Midbrain (tissue), 1 donor: Measurements from ENCODE around the gene GAS2L1.

ENCODE experiments used
- DNase-seq: peaks from one replicate; lab custom pipeline; 2025; lab: John Stamatoyannopoulos, UW

The GAS2L1 gene

DNA sequence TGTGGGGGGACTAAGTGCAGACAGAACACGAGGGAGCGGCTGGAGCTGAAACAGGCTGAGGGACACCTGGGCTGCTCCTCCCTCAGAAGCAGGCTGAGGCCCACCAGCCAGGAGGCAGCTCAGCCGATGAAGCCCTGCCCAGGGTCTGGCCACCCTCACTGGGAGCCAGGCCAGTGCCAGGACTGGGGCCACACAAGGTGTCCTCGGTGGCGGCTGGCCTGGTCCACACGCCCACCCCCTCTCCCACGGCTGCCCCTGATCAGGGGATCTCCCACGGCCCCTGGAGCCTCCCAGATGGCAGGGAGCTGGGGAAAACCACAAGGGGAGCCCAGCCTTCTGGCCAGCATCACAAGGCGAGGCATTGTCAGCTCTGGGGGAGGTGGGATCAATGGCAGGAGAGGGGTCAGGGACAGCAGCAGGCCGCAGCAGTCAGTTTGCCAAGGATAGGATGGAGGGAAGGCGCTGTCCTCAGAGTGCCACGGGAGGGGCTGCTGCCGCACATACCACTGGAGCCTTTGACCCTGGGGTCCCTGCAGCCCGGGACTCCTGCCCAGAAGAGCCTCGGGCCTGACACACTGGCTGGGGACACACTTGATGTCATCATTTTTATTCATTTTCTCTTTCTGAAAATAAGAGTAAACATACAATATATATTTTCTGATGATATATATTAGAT, 20.8 kb downstream of the GAS2L1 start:
- no peak for DNase-seq

DNA sequence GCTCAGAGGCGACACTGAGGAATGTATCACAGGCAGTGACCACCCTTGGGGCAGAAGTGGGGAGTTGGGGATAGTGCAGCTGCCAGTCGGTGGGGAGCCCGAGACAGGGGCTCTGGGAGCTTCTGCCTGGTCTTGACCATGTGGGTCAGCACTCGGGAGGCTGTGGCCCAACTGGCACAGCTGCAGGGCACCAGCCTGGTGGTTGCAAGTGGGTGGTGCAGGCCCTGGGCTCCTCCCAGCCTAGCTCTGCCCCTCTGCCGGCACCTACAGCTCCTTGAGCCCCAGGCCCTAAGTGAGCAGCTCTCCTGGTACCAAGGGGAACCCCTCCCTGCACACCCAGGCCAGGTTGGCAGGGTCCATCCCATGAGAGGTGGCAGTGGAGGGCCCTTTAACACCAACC, 21.6 kb downstream of the GAS2L1 start:
- no peak for DNase-seq

DNA sequence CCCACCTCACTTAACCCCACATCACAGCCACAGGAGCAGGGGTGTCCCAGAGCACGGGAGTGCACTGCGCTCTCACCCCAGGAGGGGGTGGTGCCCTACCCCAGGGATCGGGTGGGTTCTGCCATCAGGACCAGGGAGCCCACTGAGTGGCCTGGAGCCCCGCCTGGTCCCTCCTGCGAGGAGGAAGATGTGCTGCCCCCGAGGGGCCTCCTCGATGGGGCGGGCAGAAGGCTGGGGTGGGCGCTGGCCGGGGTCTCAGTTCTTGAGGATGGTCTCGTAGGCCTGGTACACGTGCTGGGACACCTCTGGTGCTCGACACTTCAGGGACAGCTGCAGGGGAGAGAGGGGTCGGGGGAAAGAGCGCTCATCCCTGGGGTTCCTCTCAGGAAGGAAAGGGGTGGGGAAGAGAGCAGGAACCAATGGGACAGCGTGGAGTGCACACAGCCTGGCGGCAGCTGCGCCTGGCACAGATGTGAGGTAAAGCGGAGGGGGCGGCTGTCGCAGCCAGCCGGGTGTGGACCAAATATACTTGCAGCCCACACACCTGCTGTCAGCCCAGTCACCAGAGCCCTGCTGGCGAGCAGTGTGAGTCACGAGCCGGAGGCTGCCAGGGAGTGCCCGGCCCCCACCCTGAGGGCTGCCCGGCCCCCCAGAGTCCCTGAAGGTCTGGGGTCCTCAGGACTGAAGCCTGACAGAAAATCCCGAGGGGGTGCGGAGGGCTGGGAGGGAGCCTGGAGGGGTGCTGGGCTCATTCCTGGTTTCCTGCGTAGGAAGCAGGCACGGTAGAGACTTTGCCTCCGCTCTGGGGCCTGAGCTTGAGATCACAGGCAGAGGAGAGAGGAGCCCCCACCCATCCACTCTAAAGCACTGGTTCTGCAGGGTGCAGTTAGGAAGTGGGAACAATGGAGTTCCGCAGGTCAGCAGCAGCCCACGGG, 22.4 kb downstream of the GAS2L1 start:
- no peak for DNase-seq

DNA sequence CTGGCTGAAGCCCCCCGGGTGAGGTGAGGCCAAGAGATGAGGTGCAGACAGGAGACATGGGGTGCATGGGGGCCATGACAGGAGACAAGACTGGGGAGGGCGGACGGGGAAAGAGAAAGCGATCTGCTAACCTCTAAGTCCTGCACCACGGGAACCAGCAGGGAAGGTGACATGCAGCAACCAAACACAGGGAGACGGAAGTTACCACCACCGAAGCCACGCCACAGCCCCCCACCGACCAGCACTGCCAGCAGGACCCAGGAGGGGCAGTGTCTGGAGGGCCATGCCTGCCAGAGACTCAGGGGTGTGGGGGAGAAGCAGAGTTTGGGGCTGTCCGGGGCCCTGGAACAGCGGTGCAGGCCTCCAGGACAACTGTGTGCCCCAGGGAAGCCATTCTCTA, 23.1 kb downstream of the GAS2L1 start:
- no peak for DNase-seq

DNA sequence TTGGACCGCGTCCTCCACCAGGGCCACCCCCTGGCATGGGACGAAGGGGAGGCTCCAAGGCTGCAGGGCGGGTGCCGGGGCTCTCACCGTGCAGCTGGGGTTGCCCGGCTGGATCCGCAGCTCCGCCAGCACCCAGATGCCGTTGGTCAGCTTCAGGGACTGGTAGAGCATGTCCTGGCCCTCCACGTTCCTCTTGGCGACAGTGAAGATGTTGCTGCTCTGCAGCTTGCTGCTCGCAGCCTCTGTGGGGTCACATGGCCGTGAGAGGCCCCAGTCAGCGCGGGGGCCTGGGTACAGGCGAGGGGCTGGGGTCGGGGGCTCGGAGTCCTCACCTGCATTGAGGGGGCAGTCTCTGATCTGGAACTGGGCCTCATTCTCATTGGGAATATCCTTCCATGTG, 23.8 kb downstream of the GAS2L1 start:
- no peak for DNase-seq

DNA sequence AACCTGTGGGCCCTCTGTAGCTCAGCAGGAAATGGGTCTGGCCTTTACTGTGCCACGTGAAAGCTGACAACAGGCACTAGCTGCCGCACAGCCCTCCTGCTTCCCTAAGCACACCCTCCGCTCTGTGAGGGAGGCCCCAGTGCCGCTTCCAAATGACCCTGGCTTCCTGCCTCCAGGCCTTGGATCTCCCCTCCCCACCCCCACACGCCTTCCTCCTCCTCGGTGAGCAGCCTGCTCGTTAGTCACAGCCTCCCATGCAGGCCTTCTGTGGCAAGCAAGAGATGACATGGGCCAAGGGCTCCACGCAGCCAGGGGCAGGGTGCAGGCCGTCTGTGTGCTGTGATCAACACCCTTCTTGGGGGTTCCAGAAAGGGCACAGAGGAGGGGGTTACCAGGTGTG, 24.3 kb downstream of the GAS2L1 start:
- no peak for DNase-seq

DNA sequence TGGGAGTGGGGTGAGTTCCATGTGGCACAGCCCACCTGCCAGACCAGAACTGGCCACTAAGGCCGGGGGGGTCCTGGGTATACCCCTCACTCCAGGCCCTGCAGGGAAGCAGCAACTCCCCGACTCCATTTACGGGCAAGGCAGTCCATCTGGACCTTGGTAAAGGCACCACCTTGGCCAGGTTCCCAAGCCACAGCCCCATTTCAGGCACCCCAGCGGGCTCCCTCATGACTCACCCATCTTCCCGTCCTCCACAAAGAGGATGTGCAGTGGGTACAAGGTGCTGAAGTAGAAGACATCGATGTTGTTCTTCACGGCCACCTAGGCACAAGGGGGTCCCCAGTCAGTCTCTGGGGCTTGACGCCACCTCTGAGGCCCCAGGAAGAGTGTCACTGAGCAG, 24.8 kb downstream of the GAS2L1 start:
- DNase-seq, result no peak

DNA sequence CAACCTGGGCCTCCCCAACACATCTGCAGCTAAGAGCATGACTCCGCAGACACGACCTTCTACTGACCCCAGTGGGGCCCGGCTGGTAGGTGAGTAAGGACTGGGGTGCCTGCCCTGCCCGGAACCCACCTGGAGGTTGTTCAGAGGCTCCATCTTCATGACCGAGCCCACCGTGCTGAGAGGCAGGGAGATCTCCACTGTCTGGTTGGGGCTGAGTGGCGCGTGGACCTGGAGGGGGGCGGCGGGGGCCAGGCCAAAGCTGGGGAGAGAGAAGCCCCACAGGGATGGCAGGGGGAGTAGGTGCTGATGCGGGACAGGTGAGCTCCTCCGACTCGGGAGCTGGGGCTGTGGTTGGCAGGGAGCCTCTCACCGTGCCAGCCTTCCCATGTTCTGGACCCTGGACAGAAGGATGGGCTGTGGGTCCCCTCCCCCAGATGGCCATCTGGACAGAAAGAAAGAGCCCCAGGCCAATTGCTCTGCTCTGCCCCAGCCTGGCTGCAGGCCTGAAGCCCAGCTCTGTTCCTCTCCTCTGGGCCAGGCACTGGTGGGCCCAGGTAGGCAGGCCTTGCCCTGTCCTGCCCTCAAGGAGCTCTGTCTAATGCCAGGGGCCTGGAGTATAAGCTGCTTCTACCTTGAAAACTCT, 25.3 kb downstream of the GAS2L1 start:
- no peak for DNase-seq

DNA sequence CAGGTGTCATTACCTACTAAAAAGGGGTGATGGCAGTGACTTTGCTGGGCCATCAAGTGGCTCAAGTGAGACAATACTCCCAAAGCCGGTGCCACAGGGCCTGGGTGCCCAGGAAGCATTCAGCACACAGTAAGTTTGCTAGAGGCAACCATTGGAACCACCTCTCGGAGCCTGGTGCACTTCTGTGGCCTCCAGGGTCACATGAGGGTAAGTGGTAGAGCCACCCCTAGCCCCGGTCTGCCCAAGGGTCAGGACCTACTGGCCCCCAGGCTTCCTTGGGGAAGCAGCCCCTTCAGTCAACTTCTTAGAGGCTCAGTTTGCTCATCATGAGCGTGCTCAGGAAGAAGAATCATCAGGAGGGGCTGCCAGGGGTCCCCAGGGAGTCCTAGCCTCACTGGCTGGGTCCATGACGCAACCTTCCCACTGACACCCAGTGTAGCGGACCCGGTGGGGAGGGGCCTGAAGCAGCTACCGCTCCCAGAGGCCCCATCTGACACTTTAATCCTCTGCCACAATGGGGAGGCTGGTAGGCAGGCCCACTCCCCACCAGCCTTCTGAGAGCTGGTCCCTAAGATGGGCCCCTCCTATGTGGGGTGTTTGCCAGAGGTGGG, 26.5 kb downstream of the GAS2L1 start:
- no peak for DNase-seq

DNA sequence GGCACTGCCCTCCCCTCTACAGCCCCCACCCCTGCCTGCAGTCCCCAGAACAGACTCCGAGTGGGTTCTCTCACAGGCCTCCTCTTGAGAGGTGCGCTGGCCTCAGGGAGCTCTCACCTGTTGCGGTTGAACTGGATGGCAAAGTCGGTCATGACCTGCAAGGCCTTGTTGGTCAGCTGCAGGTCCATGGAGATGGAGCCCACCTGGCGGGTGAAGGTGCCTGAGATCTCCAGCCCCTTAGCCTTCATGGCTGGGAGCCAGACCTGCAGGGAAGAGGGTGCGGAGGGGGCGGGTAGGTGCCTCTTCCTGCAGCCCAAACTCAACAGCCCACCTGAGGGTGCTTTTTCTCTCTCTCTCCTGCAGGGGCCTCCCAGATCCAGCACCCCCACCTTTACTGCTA, 27.7 kb downstream of the GAS2L1 start:
- DNase-seq, result no peak

DNA sequence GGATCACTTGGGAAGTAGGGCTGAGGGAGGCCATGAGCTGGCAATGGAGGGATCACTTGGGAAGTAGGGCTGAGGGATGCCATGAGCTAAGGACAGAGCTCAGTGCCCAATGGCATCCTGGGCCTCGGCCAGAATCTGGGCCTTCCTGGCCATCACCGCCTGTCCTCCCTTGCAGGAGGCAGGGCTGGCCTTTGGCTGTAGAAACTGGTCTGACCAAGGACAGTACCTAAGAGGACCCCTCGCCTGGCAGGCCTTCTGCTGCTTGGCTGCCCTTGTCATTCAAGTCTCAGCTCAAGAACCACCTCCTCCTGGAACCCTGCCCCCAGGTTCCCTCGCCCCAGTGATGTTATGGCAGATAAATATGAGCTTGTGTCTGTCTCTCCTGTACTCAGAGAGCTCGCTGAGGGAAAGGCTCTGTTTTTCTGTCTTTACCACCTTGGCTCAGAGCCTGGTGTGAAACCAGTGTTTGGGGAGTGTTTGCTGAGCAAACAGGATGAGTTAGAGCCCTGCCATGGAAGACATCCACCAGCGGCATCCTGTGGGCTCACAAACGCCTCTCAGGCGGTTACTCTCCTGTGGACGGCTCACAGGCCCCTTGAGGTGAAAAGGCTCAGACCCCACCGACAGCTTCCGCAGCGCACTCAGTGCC, 28.4 kb downstream of the GAS2L1 start:
- DNase-seq, result no peak

DNA sequence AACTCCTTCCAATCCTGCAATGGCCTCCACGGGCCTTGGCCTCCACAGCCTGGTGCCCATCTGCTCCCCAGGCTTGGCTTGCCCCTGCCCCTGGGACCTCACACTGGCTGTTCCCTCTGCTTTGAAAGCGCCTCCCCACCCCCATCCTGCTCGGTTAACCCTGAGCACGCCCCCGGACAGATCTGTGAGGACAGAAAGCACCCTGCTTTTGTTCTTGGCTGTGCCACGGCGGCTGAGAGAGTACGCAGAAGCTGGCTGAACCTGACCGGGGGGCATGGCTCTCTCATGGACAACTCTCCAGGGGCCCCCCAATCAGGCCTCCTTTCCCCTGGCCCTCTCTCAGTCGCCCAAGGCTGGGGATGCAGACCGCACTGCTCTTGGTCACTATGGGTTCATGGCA, 29.2 kb downstream of the GAS2L1 start:
- DNase-seq, result no peak

DNA sequence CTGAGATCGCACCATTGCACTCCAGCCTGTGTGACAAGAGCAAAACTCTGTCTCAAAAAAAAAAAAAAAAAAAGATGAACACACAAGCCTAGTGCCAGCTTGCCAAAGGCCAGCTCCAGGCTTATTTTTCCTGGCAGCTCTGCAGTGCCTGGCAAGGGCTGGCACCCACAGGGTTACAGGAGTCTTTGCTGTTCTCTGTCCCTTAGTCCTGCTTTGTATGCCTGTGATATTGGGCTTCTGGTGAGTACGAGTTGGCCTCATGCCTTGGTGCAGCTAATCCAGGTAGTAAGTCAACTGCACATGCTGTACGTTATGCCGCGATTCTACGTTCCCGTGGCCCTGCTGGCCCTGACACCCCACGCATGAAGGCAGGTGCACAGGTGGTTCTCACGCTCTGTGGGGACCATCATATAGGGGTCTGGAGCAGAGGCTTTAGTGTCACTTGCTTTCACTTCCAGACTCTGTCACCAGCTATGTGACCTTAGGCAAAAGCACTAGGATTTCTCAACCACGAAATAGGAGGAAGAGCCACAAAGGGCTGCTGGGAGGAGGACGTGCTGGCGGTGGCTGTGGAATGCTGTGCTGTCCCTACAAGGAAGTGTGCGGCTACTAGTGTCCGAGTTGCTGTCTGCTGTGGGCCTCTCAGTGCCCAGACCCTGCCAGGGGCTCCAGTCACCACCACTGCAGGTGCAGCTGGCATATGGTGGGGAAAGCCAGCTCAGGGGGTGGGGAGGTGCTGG, 30.5 kb downstream of the GAS2L1 start:
- peak; percentile 20 for DNase-seq

DNA sequence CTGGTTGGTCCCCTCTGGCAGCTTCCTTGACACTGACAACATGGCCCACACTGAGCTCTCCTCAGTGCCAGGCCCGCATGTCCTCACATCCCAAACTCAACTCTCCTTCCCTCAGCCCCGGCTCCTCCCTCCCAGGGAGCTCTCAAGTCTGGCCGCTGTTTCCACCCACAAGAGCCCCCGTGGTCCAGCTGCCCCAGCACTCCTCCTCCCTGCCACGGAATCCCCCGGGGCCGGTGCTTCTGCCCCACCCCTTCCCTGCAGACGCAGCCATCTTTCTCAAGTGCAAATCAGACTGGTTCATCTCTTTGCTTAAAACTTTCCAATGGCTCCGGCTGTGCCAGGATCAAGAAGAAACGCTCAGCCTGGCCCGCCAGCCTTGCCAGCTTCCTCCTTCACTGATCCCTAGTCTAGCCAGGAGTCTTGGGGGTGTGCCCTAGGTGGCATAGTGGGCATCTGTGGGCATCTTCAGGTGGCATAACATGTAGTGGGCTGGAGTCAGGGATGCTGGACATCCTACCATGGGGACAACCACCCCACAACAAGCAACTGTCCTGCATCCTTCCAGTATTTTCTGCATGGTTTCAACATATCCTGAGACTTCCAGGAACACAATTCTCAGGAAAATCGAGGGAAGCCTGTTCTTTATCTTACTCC, 31.3 kb downstream of the GAS2L1 start:
- DNase-seq, result no peak

DNA sequence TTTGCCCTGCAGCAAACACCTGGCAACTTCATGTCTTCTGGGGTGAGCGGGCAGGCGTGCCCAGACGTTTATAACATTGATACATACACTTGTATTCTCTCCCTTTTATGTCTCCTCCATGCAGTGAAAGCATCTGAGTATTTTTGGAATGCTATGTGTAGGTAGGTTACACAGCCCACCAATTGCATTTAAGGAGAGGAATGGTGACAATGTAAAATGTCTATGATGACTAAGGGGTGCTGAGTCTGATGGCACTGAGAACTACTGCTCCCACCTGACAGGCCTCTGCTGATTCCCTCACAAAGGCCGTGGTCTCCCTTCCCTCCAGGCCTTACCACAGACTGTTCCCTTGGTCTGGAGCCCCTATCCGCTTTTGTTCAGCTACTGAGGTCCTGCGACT, 31.9 kb downstream of the GAS2L1 start:
- DNase-seq, result no peak

DNA sequence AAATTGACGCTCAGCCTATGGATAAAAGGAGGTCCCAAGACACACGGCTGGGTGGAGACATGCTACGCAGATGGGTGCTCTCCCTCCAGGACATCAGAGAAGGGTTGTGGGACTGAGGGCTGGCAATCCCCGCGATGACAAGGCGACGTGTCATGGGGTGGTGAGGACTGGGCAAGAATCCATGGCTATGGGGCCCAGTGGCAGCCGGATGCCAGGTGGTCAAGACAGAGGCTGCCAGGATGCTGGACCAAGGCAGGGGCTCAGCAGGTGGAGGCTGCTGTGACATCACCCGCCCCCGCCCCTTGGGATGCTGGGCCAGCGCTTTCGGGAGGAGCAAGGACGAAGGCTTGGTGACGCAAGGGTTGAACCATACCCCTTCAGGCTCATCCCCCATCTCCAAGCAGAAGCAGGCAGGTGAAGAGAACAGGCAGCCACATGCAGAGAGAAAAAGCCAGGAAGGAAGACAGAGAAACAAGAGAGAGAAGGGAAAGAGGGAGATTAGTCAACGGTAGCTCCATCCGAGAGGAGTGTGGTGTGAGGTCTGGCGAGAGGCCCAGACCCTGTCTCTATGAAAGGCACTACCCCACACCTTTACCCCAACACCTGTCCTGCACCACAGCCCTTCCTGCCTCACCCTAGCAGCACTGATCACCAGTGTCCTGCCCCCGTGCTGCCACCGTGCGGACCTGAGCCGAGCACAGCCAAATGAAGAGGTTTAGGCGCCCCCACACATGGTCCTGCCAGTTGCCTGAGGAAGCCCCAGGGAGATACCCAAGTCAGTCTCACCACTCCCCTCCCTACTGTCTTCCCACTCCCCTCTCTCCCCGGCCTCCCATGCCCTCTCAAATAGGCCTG, 33.2 kb downstream of the GAS2L1 start:
- no peak for DNase-seq

DNA sequence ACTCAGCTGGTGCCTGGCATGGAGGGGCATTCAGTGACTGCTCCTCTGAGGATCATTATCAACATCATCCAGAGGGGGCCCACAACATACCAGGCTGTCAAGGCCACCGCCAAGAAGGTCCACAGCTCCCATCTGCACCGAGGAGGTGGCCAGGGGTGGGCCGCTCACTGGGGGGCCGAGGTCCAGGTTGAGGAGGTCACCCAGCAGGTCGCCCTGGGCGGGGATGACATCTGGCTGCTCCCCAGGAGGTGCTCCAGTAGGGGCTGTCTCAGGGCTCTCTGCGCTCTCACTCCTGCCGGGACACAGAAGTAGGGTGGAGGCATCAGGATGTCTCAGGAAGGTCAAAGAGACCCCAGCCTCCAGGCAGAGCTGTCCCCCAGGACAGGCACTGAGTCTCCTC, 34.1 kb downstream of the GAS2L1 start:
- DNase-seq, result no peak

DNA sequence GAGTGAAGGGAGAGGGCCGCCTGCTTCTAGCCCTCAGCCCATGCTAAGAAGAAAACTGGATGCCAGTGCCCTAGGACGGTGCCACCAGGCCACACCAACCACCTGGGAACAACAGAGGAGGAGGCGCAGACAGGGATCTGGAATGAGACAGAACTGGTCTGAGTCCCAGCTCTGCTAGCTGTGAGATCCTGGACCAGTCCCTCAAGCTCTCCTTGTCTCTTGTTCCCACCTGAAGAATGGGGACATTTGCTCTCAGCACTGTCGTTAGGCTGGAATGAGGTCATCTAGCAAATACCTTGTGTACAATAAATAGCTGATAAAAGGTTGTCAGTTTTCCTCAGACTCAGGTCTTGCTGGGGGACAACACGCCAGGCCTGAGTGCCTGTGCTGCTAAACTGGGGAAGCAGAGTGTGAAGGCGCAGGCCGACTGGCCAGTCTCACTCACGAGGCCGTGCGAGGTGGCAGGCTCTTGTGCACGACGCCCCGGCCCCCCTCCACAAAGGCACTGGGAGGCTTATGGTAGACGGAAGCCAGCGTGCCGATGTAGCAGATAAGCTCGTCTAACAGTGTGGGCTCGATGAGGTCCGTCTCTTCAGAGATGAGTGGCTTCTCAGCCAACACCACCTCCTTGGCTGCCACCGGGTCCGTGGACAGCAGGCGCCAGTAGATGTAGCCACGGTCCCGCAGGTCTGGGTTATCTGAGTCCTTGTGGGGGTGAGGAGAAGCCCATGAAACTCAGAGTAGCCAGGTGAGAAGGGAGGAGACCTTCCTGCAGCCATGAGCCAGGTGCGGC, 34.8 kb downstream of the GAS2L1 start:
- DNase-seq, result no peak

DNA sequence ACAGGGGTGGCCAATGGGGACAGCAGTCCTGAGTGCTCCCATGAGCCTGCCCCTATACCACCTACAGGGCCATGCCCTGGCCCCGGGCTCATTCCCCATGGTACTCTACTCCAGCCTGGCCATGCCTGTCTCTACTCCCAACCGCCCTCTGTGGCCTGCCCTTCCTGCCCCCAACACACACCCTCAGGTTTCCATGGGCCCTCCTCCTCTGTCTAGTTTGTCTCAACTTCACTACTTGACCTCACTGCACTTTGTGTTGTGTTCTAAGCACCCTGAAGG, 35.3 kb downstream of the GAS2L1 start:
- no peak for DNase-seq
